HepG2 (cell line): ENCODE results near the gene TMEM198. TPM values are rescaled to one million over a fixed set of nuclear protein-coding genes. Genes with fewer than 3 reads are reported as not detected.

Experiments used
- AHDC1 ChIP-seq: sonication (generic); formaldehyde crosslinking; IDR thresholded peaks from 2 replicates; pipeline ENCODE4 v1.5.1; 2020; ENCODE audit warnings: mild to moderate bottlenecking, missing genetic modification reagents, borderline replicate concordance
- BCL6 ChIP-seq: IDR thresholded peaks from 2 replicates; pipeline ENCODE4 v1.6.1; 2016; ENCODE audit warnings: missing genetic modification reagents, missing compliant biosample characterization
- EZH2 ChIP-seq: conservative IDR thresholded peaks from 2 replicates; pipeline ENCODE4 v1.6.1; 2012; ENCODE audit warnings: mild to moderate bottlenecking, low read depth, low read length, moderate library complexity
- FOXA3 ChIP-seq: IDR thresholded peaks from 2 replicates; pipeline ENCODE4 v1.6.1; 2016; ENCODE audit warnings: missing genetic modification reagents, missing compliant biosample characterization
- FOXK2 ChIP-seq: fragments of 450-650 bp; IDR thresholded peaks from 2 replicates; pipeline ENCODE4 v1.6.1; 2016
- FOXO4 ChIP-seq: sonication (generic); formaldehyde crosslinking; conservative IDR thresholded peaks from 2 replicates; pipeline ENCODE4 v1.8.1; 2023; ENCODE audit warnings: missing genetic modification reagents
- GPBP1L1 ChIP-seq: sonication (generic); formaldehyde crosslinking; IDR thresholded peaks from 2 replicates; pipeline ENCODE4 v1.5.0; 2020; ENCODE audit warnings: mild to moderate bottlenecking, missing genetic modification reagents
- HMG20B ChIP-seq: conservative IDR thresholded peaks from 2 replicates; pipeline ENCODE4 v1.6.1; 2016; ENCODE audit warnings: missing genetic modification reagents, missing compliant biosample characterization
- KDM2A ChIP-seq: sonication (generic); formaldehyde crosslinking; IDR thresholded peaks from 2 replicates; pipeline ENCODE4 v1.4.0; 2020; ENCODE audit warnings: low read depth, missing genetic modification reagents, borderline replicate concordance
- KLF6 ChIP-seq: IDR thresholded peaks from 2 replicates; pipeline ENCODE4 v1.8.0; 2016; ENCODE audit warnings: missing biosample characterization, missing genetic modification reagents
- MEF2D ChIP-seq: sonication (generic); formaldehyde crosslinking; IDR thresholded peaks from 2 replicates; pipeline ENCODE4 v1.5.1; 2020; ENCODE audit warnings: mild to moderate bottlenecking, missing genetic modification reagents
- MIER2 ChIP-seq: IDR thresholded peaks from 2 replicates; pipeline ENCODE4 v1.6.1; 2016; ENCODE audit warnings: missing biosample characterization, missing genetic modification reagents
- POGZ ChIP-seq: sonication (generic); formaldehyde crosslinking; IDR thresholded peaks from 2 replicates; pipeline ENCODE4 v1.4.0; 2020; ENCODE audit warnings: mild to moderate bottlenecking, missing genetic modification reagents
- RBFOX2 ChIP-seq: fragments of 200-400 bp; formaldehyde crosslinking; IDR thresholded peaks from 2 replicates; pipeline ENCODE4 v1.6.1; 2017; ENCODE audit warnings: low read depth, mild to moderate bottlenecking, low read length
- RBM22 ChIP-seq: fragments of 200-400 bp; formaldehyde crosslinking; optimal IDR thresholded peaks from 2 replicates; pipeline ENCODE3; 2017; ENCODE audit warnings: mild to moderate bottlenecking, low read length, moderate library complexity
- ZEB1 ChIP-seq: IDR thresholded peaks from 2 replicates; pipeline ENCODE4 v1.6.1; 2012; ENCODE audit warnings: mild to moderate bottlenecking, low read depth, inconsistent platforms; ENCODE audit not compliant: insufficient replicate concordance
- ZFAT ChIP-seq: sonication (generic); formaldehyde crosslinking; conservative IDR thresholded peaks from 2 replicates; pipeline ENCODE4 v1.8.1; 2023; ENCODE audit warnings: missing genetic modification reagents, inconsistent platforms
- ZFP41 ChIP-seq: sonication (generic); formaldehyde crosslinking; IDR thresholded peaks from 2 replicates; pipeline ENCODE4 v1.4.0; 2020; ENCODE audit warnings: mild to moderate bottlenecking, missing genetic modification reagents, borderline replicate concordance
- ZNF510 ChIP-seq: sonication (generic); formaldehyde crosslinking; IDR thresholded peaks from 2 replicates; pipeline ENCODE4 v1.4.0; 2020; ENCODE audit warnings: low read depth, mild to moderate bottlenecking, missing genetic modification reagents
- ZNF629 ChIP-seq: sonication (generic); formaldehyde crosslinking; conservative IDR thresholded peaks from 2 replicates; pipeline ENCODE4 v1.5.0; 2020; ENCODE audit warnings: missing genetic modification reagents
- ZNF746 ChIP-seq: sonication (generic); formaldehyde crosslinking; IDR thresholded peaks from 2 replicates; pipeline ENCODE4 v1.8.0; 2022; ENCODE audit warnings: mild to moderate bottlenecking, missing genetic modification reagents
- ZNF891 ChIP-seq: sonication (generic); formaldehyde crosslinking; IDR thresholded peaks from 2 replicates; pipeline ENCODE4 v1.5.0; 2020; ENCODE audit warnings: mild to moderate bottlenecking, missing genetic modification reagents
- polyA plus RNA-seq, 8 experiments: library from polyadenylated mRNA; depleted of rRNA in 3 of 8; stranded (reverse) in 7 of 8; unstranded in 1 of 8; fragments of >200 nt; fragmentation: Illumina TruSeq in 4 of 8; extraction: Trizol in 4 of 8; gene quantifications; 2 replicates each; pipeline versions ENCODE4 v1.2.1 to v1.2.3, GENCODE V29; 2011 to 2016; ENCODE audit warnings: low read depth in 4 of 8, missing spikeins in 1 of 8, mixed read lengths in 1 of 8; ENCODE audit not compliant: insufficient read depth in 1 of 8
- total RNA-seq, 5 experiments: library from RNA; depleted of rRNA; stranded (reverse); fragments of >200 nt; fragmentation: Illumina TruSeq; extraction: Trizol; gene quantifications; 2 replicates each; pipeline ENCODE4 v1.2.3, GENCODE V29; 2016; ENCODE audit warnings: low read depth in 1 of 5

Gene TMEM198
- total and polyA plus RNA-seq, 2 of the 13 experiments (the other 11 are each of a cell fraction or from before 2014, with no cell fraction given), result 17.3 to 23.5 TPM

GRCh38 chr2:219561179-219562048 is 17.6 kb downstream of the TMEM198 start (continued):
- no peak for TF ChIP-seq ZFP41
- TF ChIP-seq ZNF629 (CRISPR knock-in tag), result no peak
- TF ChIP-seq FOXA3 (CRISPR knock-in tag), result peak; percentile 11; the same call in 1 of the 2 replicates
- no peak for TF ChIP-seq POGZ (CRISPR knock-in tag)
- no peak for TF ChIP-seq FOXK2
- no peak for TF ChIP-seq EZH2
- TF ChIP-seq KLF6 (CRISPR knock-in tag), result no peak
- TF ChIP-seq RBFOX2, result peak; percentile 60; the same call in 1 of the 2 replicates
- peak; percentile 4; the same call in 1 of the 2 replicates for TF ChIP-seq MEF2D (CRISPR knock-in tag)
- no peak for TF ChIP-seq ZEB1
- TF ChIP-seq RBM22, result peak; percentile 50
- TF ChIP-seq ZNF891 (CRISPR knock-in tag), result 0 out of 2 replicates have a peak, but pooled peaks have one; percentile 43
- TF ChIP-seq MIER2 (CRISPR knock-in tag), result no peak
- TF ChIP-seq ZFAT (CRISPR knock-in tag), result no peak
- 0 out of 2 replicates have a peak, but pooled peaks have one; percentile 34 for TF ChIP-seq BCL6 (CRISPR knock-in tag)
- TF ChIP-seq ZNF746 (CRISPR knock-in tag), result no peak
- no peak for TF ChIP-seq KDM2A (CRISPR knock-in tag)
- no peak for TF ChIP-seq FOXO4
- no peak for TF ChIP-seq ZNF510 (CRISPR knock-in tag)
- 0 out of 2 replicates have a peak, but pooled peaks have one; percentile 51 for TF ChIP-seq AHDC1 (CRISPR knock-in tag)
- TF ChIP-seq HMG20B, result no peak
- no peak for TF ChIP-seq GPBP1L1 (CRISPR knock-in tag)
